ENCODE measurements around the gene LYSMD1. TPM values are rescaled to one million over a fixed set of nuclear protein-coding genes. Genes with fewer than 3 reads are reported as not detected.
"Not testable (repeated sequence)": the region's sequence is repeated elsewhere in the genome, so short reads cannot be mapped to it uniquely, and the experiment has no call there.

The LYSMD1 gene
- total and polyA plus RNA-seq, 10 donors: 2.5 to 10.0 (median 4.5) TPM

GRCh38 chr1:151193304-151193703, 27.6 kb upstream of the LYSMD1 start:
- H3K27me3 ChIP-seq (replicated peaks in 1 of 7): no peaks in the 10 kb centered on the region
- no peaks in the 10 kb centered on the region for H3K36me3 ChIP-seq
- TF ChIP-seq POLR2A (IDR thresholded peaks at IDR 0.05) (no peak), POLR2AphosphoS5 (IDR thresholded peaks at IDR 0.05) (no peak), CTCF (IDR thresholded peaks at IDR 0.05 in 8 of 11, conservative IDR thresholded peaks at IDR 0.05 in 3 of 11) (no peak)
- H3K4me3 ChIP-seq: no peak overlapping the region
- 72 to 83% (median 75%) methylated on average over 6 of the region's 6 CpGs for WGBS, 5 donors
- H3K27ac ChIP-seq: no peak overlapping the region
- H3K9me3 ChIP-seq: no peaks in the 10 kb centered on the region
- DNase-seq: peak; percentile 23
- intact Hi-C loops (cut with DNase I; ENCODE audit: low total_unique reads): no loop called here
- peaks cover 11 to 46% (median 34%) of the 10 kb centered on the region in 6 donors for H3K4me1 ChIP-seq

GRCh38 chr1:151192047-151192446, 26.3 kb upstream of the LYSMD1 start:
- WGBS, 5 donors: 75 to 83% (median 79%) methylated on average over 7 of the region's 7 CpGs
- intact Hi-C loops (cut with DNase I; ENCODE audit: low total_unique reads): no loop called here
- TF ChIP-seq POLR2AphosphoS5 (IDR thresholded peaks at IDR 0.05) (no peak), CTCF (IDR thresholded peaks at IDR 0.05 in 8 of 11, conservative IDR thresholded peaks at IDR 0.05 in 3 of 11) (no peak), POLR2A (IDR thresholded peaks at IDR 0.05) (no peak)

GRCh38 chr1:151189637-151190445, 24.1 kb upstream of the LYSMD1 start, which contains the start of gene VPS72:
TSS of gene VPS72 (minus strand) at chr1:151190197. CDS start at chr1:151190121, 76 bp downstream.
- peaks cover 16 to 42% (median 29%) of the 10 kb centered on the region in 6 donors for H3K4me1 ChIP-seq
- no peaks in the 10 kb centered on the region for H3K27me3 ChIP-seq (replicated peaks in 1 of 7)
- TF ChIP-seq POLR2A (IDR thresholded peaks at IDR 0.05) (peak in 1 of 3 donors; percentile 9), POLR2AphosphoS5 (IDR thresholded peaks at IDR 0.05) (peak; percentile 88 to 90 (median 90)), CTCF (IDR thresholded peaks at IDR 0.05 in 8 of 11, conservative IDR thresholded peaks at IDR 0.05 in 3 of 11) (peak in 7 of 11 experiments; percentile 9 to 63 (median 40))
- no peaks in the 10 kb centered on the region for H3K9me3 ChIP-seq
- intact Hi-C loops (cut with DNase I; ENCODE audit: low total_unique reads): no loop called here
- peak within 1 kb of the TSS; percentile 78 to 91 (median 86) for H3K27ac ChIP-seq
- WGBS, 5 donors: 0 to 1% (median 1%) methylated on average over 42 of the region's 42 CpGs
- H3K36me3 ChIP-seq: peaks cover 0 to 22% (median 11%) of the 10 kb centered on the region in 6 donors
- H3K4me3 ChIP-seq: peak within 1 kb of the TSS; percentile 71 to 95 (median 80)
- DNase-seq: peak; percentile 96

More at GRCh38 chr1:151192047-151192446, 26.3 kb upstream of the LYSMD1 start:
- Histone ChIP-seq H3K27ac (no peak overlapping the region), H3K9me3 (no peaks in the 10 kb centered on the region), H3K36me3 (no peaks in the 10 kb centered on the region), H3K4me3 (no peak overlapping the region), H3K27me3 (replicated peaks in 1 of 7) (no peaks in the 10 kb centered on the region), H3K4me1 (peaks cover 16 to 48% (median 35%) of the 10 kb centered on the region in 6 donors)
- DNase-seq: peak; percentile 10

- Histone ChIP-seq H3K4me1 (peaks cover 16 to 42% (median 28%) of the 10 kb centered on the region in 6 donors), H3K36me3 (peaks cover 0 to 33% (median 22%) of the 10 kb centered on the region in 6 donors), H3K27ac (peak overlapping the region in 2 of 8 donors; percentile 91), H3K4me3 (peak overlapping the region in 7 of 8 donors; percentile 71 to 95 (median 77))
- H3K9me3 ChIP-seq; intact Hi-C loops (cut with DNase I; ENCODE audit: low total_unique reads); DNase-seq; H3K27me3 ChIP-seq (replicated peaks in 1 of 7): not testable (repeated sequence)
- 80 to 85% (median 81%) methylated on average over 8 of the region's 8 CpGs for WGBS, 5 donors
These were observed 23.0 kb upstream of the LYSMD1 start for GRCh38 chr1:151188667-151189066.
